ENCODE measurements around the gene FNDC11.

Gene FNDC11

GRCh38 chr20:63573647-63574131 lies 19.7 kb downstream of the FNDC11 start:
- no peak for DNase-seq (ENCODE audit: low read depth)
- TF ChIP-seq CTCF (IDR thresholded peaks at IDR 0.05; ENCODE audit: control insufficient read depth, extremely low read depth, insufficient read depth) = no peak
- peak overlapping the region; percentile 62 for H3K4me3 ChIP-seq (ENCODE audit: low read depth, low read length)

GRCh38 chr20:63574156-63574828 lies 20.3 kb downstream of the FNDC11 start, which contains the start of gene HELZ2:
HELZ2 (minus strand) TSS chr20:63574239; CDS start chr20:63572385, 1,854 bp downstream.
- H3K4me3 ChIP-seq (ENCODE audit: low read depth, low read length) = peak within 1 kb of the TSS; percentile 62
- TF ChIP-seq CTCF (IDR thresholded peaks at IDR 0.05; ENCODE audit: control insufficient read depth, extremely low read depth, insufficient read depth) = no peak
- DNase-seq (ENCODE audit: low read depth) = no peak

GRCh38 chr20:63574829-63575743 lies 21.1 kb downstream of the FNDC11 start:
- H3K4me3 ChIP-seq (ENCODE audit: low read depth, low read length) = no peak overlapping the region
- TF ChIP-seq CTCF (IDR thresholded peaks at IDR 0.05; ENCODE audit: control insufficient read depth, extremely low read depth, insufficient read depth) = no peak
- no peak for DNase-seq (ENCODE audit: low read depth)

- no peak overlapping the region for H3K4me3 ChIP-seq (ENCODE audit: low read depth, low read length)
- no peak for DNase-seq (ENCODE audit: low read depth)
- TF ChIP-seq CTCF (IDR thresholded peaks at IDR 0.05; ENCODE audit: control insufficient read depth, extremely low read depth, insufficient read depth) = no peak
Observed at GRCh38 chr20:63576311-63576710, 22.4 kb downstream of the FNDC11 start.

- no peak for DNase-seq (ENCODE audit: low read depth)
- TF ChIP-seq CTCF (IDR thresholded peaks at IDR 0.05; ENCODE audit: control insufficient read depth, extremely low read depth, insufficient read depth) = no peak
- no peak overlapping the region for H3K4me3 ChIP-seq (ENCODE audit: low read depth, low read length)
Observed at GRCh38 chr20:63577317-63577894, 23.4 kb downstream of the FNDC11 start.

- no peak for DNase-seq (ENCODE audit: low read depth)
- H3K4me3 ChIP-seq (ENCODE audit: low read depth, low read length) = no peak overlapping the region
- no peak for TF ChIP-seq CTCF (IDR thresholded peaks at IDR 0.05; ENCODE audit: control insufficient read depth, extremely low read depth, insufficient read depth)
Observed at GRCh38 chr20:63578224-63579016, 24.5 kb downstream of the FNDC11 start.
